ENCODE measurements around the gene MTERF1. TPM values are rescaled to one million over a fixed set of nuclear protein-coding genes. Genes with fewer than 3 reads are reported as not detected.

MTERF1 gene, protein sequence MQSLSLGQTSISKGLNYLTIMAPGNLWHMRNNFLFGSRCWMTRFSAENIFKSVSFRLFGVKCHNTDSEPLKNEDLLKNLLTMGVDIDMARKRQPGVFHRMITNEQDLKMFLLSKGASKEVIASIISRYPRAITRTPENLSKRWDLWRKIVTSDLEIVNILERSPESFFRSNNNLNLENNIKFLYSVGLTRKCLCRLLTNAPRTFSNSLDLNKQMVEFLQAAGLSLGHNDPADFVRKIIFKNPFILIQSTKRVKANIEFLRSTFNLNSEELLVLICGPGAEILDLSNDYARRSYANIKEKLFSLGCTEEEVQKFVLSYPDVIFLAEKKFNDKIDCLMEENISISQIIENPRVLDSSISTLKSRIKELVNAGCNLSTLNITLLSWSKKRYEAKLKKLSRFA
- 16.2 and 19.9 TPM in 2 replicates for total RNA-seq

DNA sequence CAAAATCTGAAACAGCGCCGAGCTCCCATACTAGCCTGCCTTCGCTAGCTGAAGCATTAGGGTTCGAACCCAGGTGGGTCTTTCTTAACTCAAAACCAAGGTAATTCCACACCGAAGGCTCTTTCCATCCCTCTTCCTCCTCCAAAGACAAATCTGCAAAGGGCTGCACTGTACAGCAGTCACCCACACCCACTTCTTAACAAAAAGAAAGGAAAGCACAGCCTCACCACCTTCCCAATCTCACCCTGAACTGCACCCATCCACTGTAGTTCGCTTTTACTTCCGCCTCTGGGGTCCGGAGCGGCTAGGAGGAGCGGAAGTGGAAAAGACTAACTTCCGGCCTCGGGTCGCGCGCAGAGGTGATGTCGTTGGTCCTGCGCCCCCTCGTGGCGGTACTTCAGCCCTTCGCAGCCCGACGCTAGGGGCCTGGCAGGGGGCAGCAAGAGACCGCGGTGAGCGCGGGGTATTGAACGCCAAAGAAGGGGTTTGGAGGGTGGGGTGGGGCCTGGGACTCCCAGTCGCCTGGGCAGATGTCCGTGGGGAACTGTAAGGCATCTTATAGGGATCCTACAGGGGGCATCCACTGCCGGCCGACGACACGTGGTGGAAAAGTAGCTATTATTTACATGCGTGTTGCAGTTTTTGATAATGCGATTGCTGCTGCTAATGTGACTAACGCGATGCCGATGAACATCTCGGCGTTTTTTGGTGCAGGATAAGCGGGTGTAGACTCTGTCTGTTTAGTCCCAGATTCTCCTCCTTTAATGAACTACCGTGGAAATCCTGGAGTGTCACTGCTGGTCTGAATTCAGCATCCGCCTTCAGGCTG, at the start of gene MTERF1:
TSS of gene MTERF1 (minus strand) at position 290 of the 829 bp plus-strand sequence. CDS start 619 bp downstream, outside the sequence.
- Mint-ChIP-seq H3K4me1 (ENCODE audit: low read depth) (peaks cover 32% of the 10 kb centered on the region), H3K9me3 (no peaks in the 10 kb centered on the region), H3K27ac (peak within 1 kb of the TSS; percentile 93), H3K4me3 (ENCODE audit: low read depth) (peak within 1 kb of the TSS; percentile 95), H3K27me3 (ENCODE audit: low read depth) (no peaks in the 10 kb centered on the region), H3K36me3 (ENCODE audit: low read depth) (peaks cover 37% of the 10 kb centered on the region)
- DNase-seq (ENCODE audit: low spot score), result peak; percentile 88
- intact Hi-C loops (cut with micrococcal nuclease), result loop anchor here (1.0 kb wide), 3 partner anchors 60 to 567 kb away; partner anchors contain the start of genes AKAP9, CYP51A1 and GATAD1

DNA sequence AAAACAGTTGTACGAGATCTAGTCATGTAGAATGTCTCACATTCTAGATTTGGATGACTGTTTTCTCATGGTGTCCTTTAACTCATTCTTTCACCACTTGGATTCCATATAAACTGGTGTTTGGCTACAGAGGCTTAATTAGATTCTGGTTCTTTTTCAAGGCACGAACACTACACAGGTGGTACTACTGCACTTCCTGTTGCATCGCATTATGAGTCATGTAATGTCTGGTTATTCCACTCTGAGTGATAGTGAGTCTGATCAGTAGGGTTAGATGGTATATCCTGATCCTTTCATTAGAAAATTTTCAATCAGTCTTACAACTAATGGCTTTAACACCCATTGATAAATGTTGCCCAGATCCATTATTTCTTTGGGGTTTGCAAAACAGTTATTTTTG, 49.0 kb upstream of the MTERF1 start:
- Mint-ChIP-seq H3K4me1 (ENCODE audit: low read depth) (peaks cover 10% of the 10 kb centered on the region), H3K9me3 (no peaks in the 10 kb centered on the region), H3K27ac (no peak overlapping the region), H3K36me3 (ENCODE audit: low read depth) (no peaks in the 10 kb centered on the region), H3K4me3 (ENCODE audit: low read depth) (no peak overlapping the region), H3K27me3 (ENCODE audit: low read depth) (peaks cover 32% of the 10 kb centered on the region)
- no peak for DNase-seq (ENCODE audit: low spot score)
- intact Hi-C loops (cut with micrococcal nuclease), result no loop called here

DNA sequence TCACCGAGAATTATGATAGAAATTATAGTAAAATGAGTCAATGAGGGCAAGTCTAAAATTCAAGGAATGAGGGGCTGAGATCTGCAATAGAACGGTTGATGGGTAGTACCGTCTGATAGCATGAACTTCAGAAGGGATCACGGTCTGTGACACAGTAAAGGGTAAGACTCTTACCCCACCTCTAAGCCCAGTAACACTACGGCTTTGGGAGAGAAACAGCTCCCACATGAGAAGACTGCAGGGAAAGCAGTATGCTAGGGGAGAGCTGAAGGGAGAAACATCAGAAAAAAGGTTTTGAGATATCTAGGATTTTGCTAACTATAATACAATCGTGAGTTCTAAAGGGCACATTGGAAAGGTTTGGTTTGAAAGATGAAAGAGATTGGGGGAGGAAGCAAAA, 47.4 kb upstream of the MTERF1 start:
- Mint-ChIP-seq H3K4me3 (ENCODE audit: low read depth) (no peak overlapping the region), H3K36me3 (ENCODE audit: low read depth) (no peaks in the 10 kb centered on the region), H3K4me1 (ENCODE audit: low read depth) (peaks cover 10% of the 10 kb centered on the region), H3K27ac (no peak overlapping the region), H3K9me3 (no peaks in the 10 kb centered on the region), H3K27me3 (ENCODE audit: low read depth) (peaks cover 33% of the 10 kb centered on the region)
- no peak for DNase-seq (ENCODE audit: low spot score)
- intact Hi-C loops (cut with micrococcal nuclease), result no loop called here

DNA sequence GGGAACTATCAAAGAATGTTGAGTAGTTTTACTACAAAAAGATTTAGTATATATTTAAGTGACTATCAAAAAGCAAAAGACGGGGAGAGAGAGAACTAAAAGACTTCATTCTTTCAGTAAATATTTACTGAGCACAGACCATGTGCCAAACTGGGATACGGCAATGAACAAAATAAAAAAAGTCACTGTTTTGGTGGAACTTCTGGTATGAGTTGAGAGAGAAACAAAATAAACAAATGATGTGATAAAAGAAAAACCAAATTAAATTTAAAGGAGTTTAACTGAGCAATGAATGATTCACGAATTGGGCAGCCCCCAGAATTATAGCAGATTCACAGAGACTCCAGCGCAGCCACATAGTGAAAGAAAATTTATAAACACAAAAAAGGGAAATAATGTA, 42.4 kb upstream of the MTERF1 start:
- Mint-ChIP-seq H3K27me3 (ENCODE audit: low read depth) (peaks cover 37% of the 10 kb centered on the region), H3K27ac (no peak overlapping the region), H3K4me3 (ENCODE audit: low read depth) (no peak overlapping the region), H3K9me3 (no peaks in the 10 kb centered on the region), H3K36me3 (ENCODE audit: low read depth) (no peaks in the 10 kb centered on the region), H3K4me1 (ENCODE audit: low read depth) (peaks cover under 1% of the 10 kb centered on the region)
- intact Hi-C loops (cut with micrococcal nuclease), result no loop called here
- no peak for DNase-seq (ENCODE audit: low spot score)

DNA sequence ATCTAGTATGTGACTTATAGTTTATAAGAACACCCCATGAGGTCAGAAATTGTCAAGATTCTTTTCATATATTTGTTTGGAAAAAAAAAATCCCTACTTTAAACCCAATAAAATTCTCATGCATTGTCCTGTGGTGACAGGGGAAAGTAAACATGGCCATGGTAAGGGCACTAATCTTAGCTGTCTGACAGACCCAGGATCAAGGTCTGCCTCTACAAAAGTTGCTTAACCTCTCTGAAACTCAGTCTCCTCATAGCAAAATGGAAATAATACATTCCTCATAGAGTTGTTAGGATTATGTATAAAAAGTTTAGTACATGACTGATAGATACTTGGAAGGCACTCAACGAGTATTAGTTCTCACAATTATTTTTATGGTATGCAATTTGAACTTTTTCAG, 37.9 kb upstream of the MTERF1 start:
- intact Hi-C loops (cut with micrococcal nuclease), result no loop called here
- DNase-seq (ENCODE audit: low spot score), result no peak
- Mint-ChIP-seq H3K4me3 (ENCODE audit: low read depth) (no peak overlapping the region), H3K9me3 (no peaks in the 10 kb centered on the region), H3K36me3 (ENCODE audit: low read depth) (no peaks in the 10 kb centered on the region), H3K27ac (no peak overlapping the region), H3K27me3 (ENCODE audit: low read depth) (peaks cover 12% of the 10 kb centered on the region), H3K4me1 (ENCODE audit: low read depth) (peaks cover 16% of the 10 kb centered on the region)

DNA sequence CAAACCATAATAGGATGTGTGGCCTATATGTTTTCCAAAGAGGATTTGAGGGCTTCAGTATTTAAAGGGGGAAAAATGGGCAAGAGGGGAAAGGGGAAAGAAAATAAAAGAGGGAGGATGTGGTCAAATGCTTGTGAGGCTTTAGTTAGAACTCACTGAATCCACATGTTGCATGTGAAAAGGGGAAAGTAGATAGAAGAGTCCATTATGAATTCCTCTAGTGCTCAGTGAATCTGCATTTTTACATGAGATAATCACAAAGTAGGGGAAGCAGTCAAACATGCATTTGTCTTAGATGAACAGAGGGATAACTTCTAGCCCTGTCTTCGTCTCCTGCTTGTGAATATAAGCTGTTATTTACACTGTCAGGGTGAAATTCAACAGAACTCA, 35.5 kb upstream of the MTERF1 start:
- DNase-seq (ENCODE audit: low spot score), result no peak
- Mint-ChIP-seq H3K4me1 (ENCODE audit: low read depth) (peaks cover 16% of the 10 kb centered on the region), H3K4me3 (ENCODE audit: low read depth) (no peak overlapping the region), H3K36me3 (ENCODE audit: low read depth) (no peaks in the 10 kb centered on the region), H3K27me3 (ENCODE audit: low read depth) (peaks cover 6% of the 10 kb centered on the region), H3K27ac (no peak overlapping the region), H3K9me3 (no peaks in the 10 kb centered on the region)
- intact Hi-C loops (cut with micrococcal nuclease), result no loop called here

DNA sequence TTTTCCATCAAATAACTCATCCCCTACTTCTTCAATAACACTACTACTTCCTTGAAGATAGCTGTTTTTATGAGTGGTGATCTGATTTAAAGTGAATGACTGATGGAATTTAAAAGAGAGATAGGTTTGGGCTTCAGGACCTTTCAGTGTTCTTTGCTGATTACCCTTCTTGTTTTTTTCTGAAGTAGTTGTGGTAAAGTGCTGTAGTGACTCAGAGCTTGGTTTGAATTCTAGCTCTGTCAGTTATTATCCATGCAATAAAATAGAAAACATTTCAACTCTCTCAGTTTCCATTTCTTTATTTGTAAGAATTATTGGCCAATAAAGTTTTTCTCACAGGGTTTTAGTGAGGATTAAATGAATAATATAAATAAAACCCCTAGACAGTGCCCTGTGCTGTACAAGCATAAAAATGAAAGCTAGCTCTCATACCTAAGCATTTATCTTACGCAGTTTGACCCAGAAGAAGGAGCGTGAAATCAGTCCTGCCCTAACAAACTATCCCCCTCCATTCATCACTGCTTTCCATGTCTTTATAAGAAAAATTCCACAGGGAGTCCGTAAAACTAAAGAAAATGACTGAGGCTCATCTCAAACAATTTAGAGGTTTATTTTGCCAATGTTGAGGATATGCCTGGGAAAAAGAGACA, 35.0 kb upstream of the MTERF1 start:
- no peak for DNase-seq (ENCODE audit: low spot score)
- Mint-ChIP-seq H3K36me3 (ENCODE audit: low read depth) (no peaks in the 10 kb centered on the region), H3K4me1 (ENCODE audit: low read depth) (peaks cover 16% of the 10 kb centered on the region), H3K27ac (no peak overlapping the region), H3K27me3 (ENCODE audit: low read depth) (peaks cover 6% of the 10 kb centered on the region), H3K4me3 (ENCODE audit: low read depth) (no peak overlapping the region), H3K9me3 (no peaks in the 10 kb centered on the region)
- intact Hi-C loops (cut with micrococcal nuclease), result no loop called here

DNA sequence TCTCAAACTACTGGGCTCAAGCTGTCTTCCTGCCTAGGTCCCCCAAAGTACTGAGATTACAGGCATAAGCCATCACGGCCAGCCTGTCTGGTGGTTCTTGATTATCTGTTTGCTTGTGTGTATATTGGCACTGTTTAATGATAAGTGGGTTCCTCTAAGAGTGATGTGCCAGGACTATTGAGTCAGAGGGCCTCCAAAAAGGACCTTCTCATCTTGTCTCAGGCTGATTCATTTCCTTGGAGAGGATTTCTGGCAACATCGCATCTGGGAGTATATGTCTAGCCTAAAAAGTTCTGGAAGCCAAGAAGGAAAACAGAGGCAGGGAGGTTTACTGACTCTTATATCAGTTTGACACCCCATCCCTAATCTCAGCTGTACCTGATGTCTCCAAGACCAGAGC, 33.1 kb upstream of the MTERF1 start:
- Mint-ChIP-seq H3K9me3 (no peaks in the 10 kb centered on the region), H3K27ac (no peak overlapping the region), H3K36me3 (ENCODE audit: low read depth) (no peaks in the 10 kb centered on the region), H3K4me1 (ENCODE audit: low read depth) (peaks cover 16% of the 10 kb centered on the region), H3K27me3 (ENCODE audit: low read depth) (peaks cover 4% of the 10 kb centered on the region), H3K4me3 (ENCODE audit: low read depth) (no peak overlapping the region)
- no peak for DNase-seq (ENCODE audit: low spot score)
- intact Hi-C loops (cut with micrococcal nuclease), result no loop called here

DNA sequence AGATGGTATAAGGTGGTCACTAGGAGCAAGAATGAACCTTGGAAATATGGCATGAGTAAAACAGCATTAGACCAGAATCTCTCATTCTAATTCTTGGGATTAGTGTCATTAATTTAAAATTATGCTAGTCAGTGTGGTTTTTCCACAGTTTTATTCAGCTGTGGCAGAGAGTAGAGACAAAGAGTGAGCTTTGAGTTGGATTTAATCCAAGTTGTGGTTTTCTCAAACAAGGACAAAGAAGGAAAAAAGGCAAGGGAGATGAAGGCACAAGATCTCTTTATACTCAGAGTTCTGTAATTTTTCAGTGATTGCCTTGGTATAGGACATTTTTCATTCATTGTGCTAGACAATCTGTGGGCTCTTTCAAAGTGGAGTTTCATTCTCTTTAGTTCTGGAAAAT, 32.0 kb upstream of the MTERF1 start:
- intact Hi-C loops (cut with micrococcal nuclease), result no loop called here
- Mint-ChIP-seq H3K9me3 (no peaks in the 10 kb centered on the region), H3K4me3 (ENCODE audit: low read depth) (no peak overlapping the region), H3K27ac (no peak overlapping the region), H3K27me3 (ENCODE audit: low read depth) (peaks cover 1% of the 10 kb centered on the region), H3K36me3 (ENCODE audit: low read depth) (no peaks in the 10 kb centered on the region), H3K4me1 (ENCODE audit: low read depth) (peaks cover 16% of the 10 kb centered on the region)
- DNase-seq (ENCODE audit: low spot score), result no peak

DNA sequence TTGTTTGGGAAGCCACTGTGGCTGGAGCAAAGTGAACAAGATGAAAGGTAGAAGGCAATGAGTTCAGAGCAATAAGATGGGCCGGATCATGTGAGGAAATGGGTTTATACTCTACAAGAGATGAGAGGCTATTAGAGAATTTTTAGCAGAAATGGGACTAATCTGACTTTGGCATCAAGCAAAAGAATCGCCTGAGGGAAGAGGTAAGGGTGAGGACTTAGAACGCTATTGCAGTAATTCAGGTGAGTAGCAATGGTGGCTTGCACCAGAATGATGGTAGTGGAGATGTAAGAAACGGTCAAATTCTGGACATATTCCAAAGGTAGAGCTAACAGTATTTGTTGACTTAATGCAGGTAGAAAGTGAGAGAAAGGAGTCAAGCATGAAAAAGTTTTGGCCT, 30.6 kb upstream of the MTERF1 start:
- DNase-seq (ENCODE audit: low spot score), result no peak
- Mint-ChIP-seq H3K27me3 (ENCODE audit: low read depth) (peaks cover 1% of the 10 kb centered on the region), H3K9me3 (no peaks in the 10 kb centered on the region), H3K36me3 (ENCODE audit: low read depth) (no peaks in the 10 kb centered on the region), H3K27ac (no peak overlapping the region), H3K4me1 (ENCODE audit: low read depth) (peaks cover 14% of the 10 kb centered on the region), H3K4me3 (ENCODE audit: low read depth) (no peak overlapping the region)
- intact Hi-C loops (cut with micrococcal nuclease), result no loop called here

DNA sequence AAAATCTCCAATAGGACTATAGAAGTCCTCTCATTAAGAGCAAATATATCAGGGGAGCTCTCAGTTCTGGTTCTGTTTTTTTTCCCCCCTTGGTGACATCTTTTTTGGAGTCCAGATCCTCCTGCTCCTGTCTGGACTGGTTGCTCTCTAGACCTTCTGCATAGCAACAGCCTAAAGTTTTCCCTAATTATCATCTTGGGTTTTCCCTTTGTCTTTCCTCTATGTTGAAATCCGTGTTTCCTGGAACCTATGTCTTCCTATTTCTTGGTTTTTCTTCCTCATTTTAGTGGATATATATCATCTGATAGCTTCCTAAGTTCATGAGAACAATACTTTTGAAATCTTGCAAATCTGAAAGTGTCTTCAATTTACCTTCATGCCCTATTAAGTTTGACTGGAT, 29.7 kb upstream of the MTERF1 start:
- H3K36me3 Mint-ChIP-seq (ENCODE audit: low read depth), result no peaks in the 10 kb centered on the region
- H3K27ac Mint-ChIP-seq, result no peak overlapping the region
- H3K9me3 Mint-ChIP-seq, result no peaks in the 10 kb centered on the region
- intact Hi-C loops (cut with micrococcal nuclease), result no loop called here
- DNase-seq (ENCODE audit: low spot score), result no peak
- no peak overlapping the region for H3K4me3 Mint-ChIP-seq (ENCODE audit: low read depth)
- H3K4me1 Mint-ChIP-seq (ENCODE audit: low read depth), result peaks cover 6% of the 10 kb centered on the region
- peaks cover 1% of the 10 kb centered on the region for H3K27me3 Mint-ChIP-seq (ENCODE audit: low read depth)

DNA sequence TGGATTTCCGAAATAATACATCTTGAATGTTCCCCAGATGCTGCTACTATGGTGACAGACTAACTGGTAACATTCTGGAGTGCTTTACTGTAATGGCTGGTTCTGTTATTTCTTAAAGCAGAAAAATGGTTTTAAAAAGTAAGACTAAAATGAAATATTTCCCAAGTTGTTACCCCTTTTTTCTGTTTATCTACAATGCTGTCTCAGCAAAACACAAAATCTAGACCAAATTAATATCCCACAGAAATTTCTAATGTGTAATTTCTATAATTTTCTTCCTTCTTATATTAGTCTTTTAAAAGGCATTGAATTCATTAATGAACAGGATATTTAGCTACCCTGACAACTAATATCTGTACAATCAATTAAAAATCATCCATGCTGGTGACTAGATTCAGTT, 19.1 kb upstream of the MTERF1 start:
- intact Hi-C loops (cut with micrococcal nuclease), result no loop called here
- H3K36me3 Mint-ChIP-seq (ENCODE audit: low read depth), result no peaks in the 10 kb centered on the region
- no peak overlapping the region for H3K4me3 Mint-ChIP-seq (ENCODE audit: low read depth)
- no peaks in the 10 kb centered on the region for H3K9me3 Mint-ChIP-seq
- no peak for DNase-seq (ENCODE audit: low spot score)
- H3K4me1 Mint-ChIP-seq (ENCODE audit: low read depth), result no peaks in the 10 kb centered on the region
- peaks cover 13% of the 10 kb centered on the region for H3K27me3 Mint-ChIP-seq (ENCODE audit: low read depth)
- no peak overlapping the region for H3K27ac Mint-ChIP-seq
